Measurements from ENCODE around the gene MSH5. TPM values are rescaled to one million over a fixed set of nuclear protein-coding genes. Genes with fewer than 3 reads are reported as not detected.

The MSH5 gene
- total RNA-seq, 1 donor from 2014 or later = 50.9 TPM

DNA sequence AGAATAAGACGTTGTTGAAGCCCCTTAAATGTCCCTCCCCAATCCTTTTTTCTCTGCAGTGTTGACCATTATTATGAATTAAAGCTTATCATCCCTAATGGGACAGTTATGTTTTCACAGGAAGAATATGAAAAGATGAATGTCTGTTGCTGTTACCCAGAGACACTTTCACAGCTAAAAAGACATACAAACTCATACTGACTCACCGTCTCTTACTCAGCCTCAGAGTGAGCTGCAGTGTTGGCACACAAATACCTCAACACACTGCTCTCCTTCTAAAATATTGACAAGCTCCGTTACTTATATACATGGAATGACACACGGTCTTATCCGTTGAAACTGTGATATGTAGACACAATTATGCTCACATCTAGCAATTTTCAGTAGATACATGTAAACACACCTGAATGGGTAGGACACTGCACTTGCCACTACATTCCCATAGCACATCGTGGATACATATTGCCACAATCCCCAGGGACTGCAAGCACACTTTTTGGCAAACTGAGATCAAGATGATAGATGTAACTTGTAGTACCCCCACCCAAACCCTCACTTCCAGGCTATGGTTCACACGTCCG, 13.0 kb downstream of the MSH5 start:
- Histone ChIP-seq H3F3A (ENCODE audit: low read depth) (peaks cover 6% of the 10 kb centered on the region), H3K9ac (no peak overlapping the region), H2AFZ (replicated peaks) (no peak overlapping the region), H3K9me3 (ENCODE audit: low read depth) (no peaks in the 10 kb centered on the region), H3K4me1 (no peaks in the 10 kb centered on the region), H3K4me3 (no peak overlapping the region), H3K27ac (no peak overlapping the region), H3K79me2 (ENCODE audit: low read depth) (no peaks in the 10 kb centered on the region), H4K20me1 (ENCODE audit: low read depth) (no peaks in the 10 kb centered on the region), H3K27me3 (no peaks in the 10 kb centered on the region), H3K4me2 (no peak overlapping the region), H3K36me3 (no peaks in the 10 kb centered on the region)
- no peak for DNase-seq (ENCODE audit: low spot score)
- H3K27me3 Mint-ChIP-seq (ENCODE audit: insufficient read depth, low read depth) = peaks cover 4% of the 10 kb centered on the region
- no peak overlapping the region for H3K27ac Mint-ChIP-seq
- H3K4me1 Mint-ChIP-seq = no peaks in the 10 kb centered on the region
- peaks cover 8% of the 10 kb centered on the region for H3K36me3 Mint-ChIP-seq
- no peak overlapping the region for H3K4me3 Mint-ChIP-seq
- no peaks in the 10 kb centered on the region for H3K9me3 Mint-ChIP-seq
- TF ChIP-seq, protein P1, sequence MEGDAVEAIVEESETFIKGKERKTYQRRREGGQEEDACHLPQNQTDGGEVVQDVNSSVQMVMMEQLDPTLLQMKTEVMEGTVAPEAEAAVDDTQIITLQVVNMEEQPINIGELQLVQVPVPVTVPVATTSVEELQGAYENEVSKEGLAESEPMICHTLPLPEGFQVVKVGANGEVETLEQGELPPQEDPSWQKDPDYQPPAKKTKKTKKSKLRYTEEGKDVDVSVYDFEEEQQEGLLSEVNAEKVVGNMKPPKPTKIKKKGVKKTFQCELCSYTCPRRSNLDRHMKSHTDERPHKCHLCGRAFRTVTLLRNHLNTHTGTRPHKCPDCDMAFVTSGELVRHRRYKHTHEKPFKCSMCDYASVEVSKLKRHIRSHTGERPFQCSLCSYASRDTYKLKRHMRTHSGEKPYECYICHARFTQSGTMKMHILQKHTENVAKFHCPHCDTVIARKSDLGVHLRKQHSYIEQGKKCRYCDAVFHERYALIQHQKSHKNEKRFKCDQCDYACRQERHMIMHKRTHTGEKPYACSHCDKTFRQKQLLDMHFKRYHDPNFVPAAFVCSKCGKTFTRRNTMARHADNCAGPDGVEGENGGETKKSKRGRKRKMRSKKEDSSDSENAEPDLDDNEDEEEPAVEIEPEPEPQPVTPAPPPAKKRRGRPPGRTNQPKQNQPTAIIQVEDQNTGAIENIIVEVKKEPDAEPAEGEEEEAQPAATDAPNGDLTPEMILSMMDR (IDR thresholded peaks at IDR 0.05) = no peak
- TF ChIP-seq EZH2phosphoT487 (IDR thresholded peaks at IDR 0.05) (no peak), EZH2 (IDR thresholded peaks at IDR 0.05) (no peak)

DNA sequence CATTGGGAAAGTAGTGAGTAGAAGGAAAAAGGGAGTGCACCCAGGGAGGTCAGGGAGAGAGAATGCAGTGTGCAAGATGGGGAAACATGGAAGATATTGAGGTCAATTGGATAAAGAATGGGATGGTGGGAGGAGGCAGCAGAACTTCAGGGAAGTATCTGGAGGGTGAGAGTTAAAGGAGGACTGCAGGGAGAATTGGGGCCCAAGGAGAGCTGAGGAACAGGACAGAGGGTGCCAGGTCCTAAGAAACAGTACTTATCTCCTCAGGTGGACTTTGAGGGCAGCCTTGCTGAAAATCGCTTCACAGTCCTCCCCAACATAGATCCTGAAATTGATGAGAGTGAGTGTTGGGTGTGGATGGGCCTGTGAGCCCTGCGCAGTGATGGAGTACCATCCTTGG, 18.5 kb downstream of the MSH5 start:
- Histone ChIP-seq H3K36me3 (no peaks in the 10 kb centered on the region), H3F3A (ENCODE audit: low read depth) (peaks cover 4% of the 10 kb centered on the region), H3K4me2 (no peak overlapping the region), H3K27me3 (no peaks in the 10 kb centered on the region), H3K79me2 (ENCODE audit: low read depth) (no peaks in the 10 kb centered on the region), H3K27ac (no peak overlapping the region), H3K9ac (no peak overlapping the region), H4K20me1 (ENCODE audit: low read depth) (no peaks in the 10 kb centered on the region), H3K4me3 (no peak overlapping the region), H3K4me1 (peaks cover 6% of the 10 kb centered on the region), H2AFZ (replicated peaks) (no peak overlapping the region), H3K9me3 (ENCODE audit: low read depth) (no peaks in the 10 kb centered on the region)
- Mint-ChIP-seq H3K9me3 (no peaks in the 10 kb centered on the region), H3K27me3 (ENCODE audit: insufficient read depth, low read depth) (peaks cover 7% of the 10 kb centered on the region), H3K4me3 (no peak overlapping the region), H3K27ac (no peak overlapping the region), H3K36me3 (peaks cover 37% of the 10 kb centered on the region), H3K4me1 (peaks cover 14% of the 10 kb centered on the region)
- TF ChIP-seq EZH2 (IDR thresholded peaks at IDR 0.05) = no peak
- no peak for TF ChIP-seq EZH2phosphoT487 (IDR thresholded peaks at IDR 0.05)
- TF ChIP-seq, protein P1 (IDR thresholded peaks at IDR 0.05) = no peak
- DNase-seq (ENCODE audit: low spot score) = no peak

DNA sequence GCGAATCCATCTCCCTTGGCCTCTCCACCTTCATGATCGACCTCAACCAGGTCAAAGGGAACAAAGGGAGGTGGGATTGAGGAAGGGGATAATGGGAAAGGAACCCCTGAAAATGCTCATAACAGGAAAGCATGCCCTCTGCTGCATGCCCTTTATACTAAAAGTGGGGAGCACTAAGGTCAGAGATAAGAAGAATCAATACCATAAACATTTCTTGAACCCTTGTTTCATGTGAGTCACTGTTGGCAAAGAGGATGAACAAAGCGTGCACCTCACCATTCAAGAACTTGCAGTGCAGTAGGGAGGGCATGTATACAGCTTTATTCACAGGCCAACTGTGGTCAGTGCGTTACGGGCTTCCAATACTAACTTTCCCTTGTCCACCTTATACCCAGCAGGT, 21.0 kb downstream of the MSH5 start:
- no peaks in the 10 kb centered on the region for H3K9me3 ChIP-seq (ENCODE audit: low read depth)
- H3K9ac ChIP-seq = no peak overlapping the region
- Mint-ChIP-seq H3K36me3 (peaks cover 40% of the 10 kb centered on the region), H3K27me3 (ENCODE audit: insufficient read depth, low read depth) (peaks cover 7% of the 10 kb centered on the region), H3K9me3 (no peaks in the 10 kb centered on the region), H3K27ac (peak overlapping the region; percentile 57), H3K4me1 (peaks cover 27% of the 10 kb centered on the region), H3K4me3 (no peak overlapping the region)
- H3K27ac ChIP-seq = no peak overlapping the region
- no peak overlapping the region for H2AFZ ChIP-seq (replicated peaks)
- no peak overlapping the region for H3K4me2 ChIP-seq
- no peak for TF ChIP-seq EZH2 (IDR thresholded peaks at IDR 0.05)
- TF ChIP-seq EZH2phosphoT487 (IDR thresholded peaks at IDR 0.05) = no peak
- TF ChIP-seq, protein P1 (IDR thresholded peaks at IDR 0.05) = no peak
- DNase-seq (ENCODE audit: low spot score) = no peak
- H3F3A ChIP-seq (ENCODE audit: low read depth) = peaks cover 18% of the 10 kb centered on the region
- H3K4me3 ChIP-seq = no peak overlapping the region
- peaks cover 17% of the 10 kb centered on the region for H3K4me1 ChIP-seq
- no peaks in the 10 kb centered on the region for H3K27me3 ChIP-seq
- H3K36me3 ChIP-seq = no peaks in the 10 kb centered on the region
- no peaks in the 10 kb centered on the region for H3K79me2 ChIP-seq (ENCODE audit: low read depth)
- no peaks in the 10 kb centered on the region for H4K20me1 ChIP-seq (ENCODE audit: low read depth)

All from neural progenitor cell (in vitro differentiated cells).